SK-N-SH treated with all-trans-retinoic acid at 6 μM for 48 hours (cell line): Measurements from ENCODE around the gene PRM1.

ENCODE experiments used
- ATAC-seq: fragments of 200-7000 bp; cut with Tn5 transposase; 3 replicates; pipeline ENCODE4 v1.9.1; 2020; ENCODE audit warnings: mild to moderate bottlenecking, moderate library complexity
- ARNTL ChIP-seq: fragments of 450-650 bp; formaldehyde crosslinking; IDR thresholded peaks from 2 replicates; pipeline ENCODE4 v1.5.0; 2020; ENCODE audit warnings: low read depth, mild to moderate bottlenecking, moderate library complexity, borderline replicate concordance
- BACH2 ChIP-seq: fragments of 250-450 bp; sonication (Bioruptor Pico); IDR thresholded peaks from 2 replicates; pipeline ENCODE4 v1.9.0; 2021; ENCODE audit warnings: mild to moderate bottlenecking, borderline replicate concordance
- CREB5 ChIP-seq: fragments of 250-450 bp; sonication (Bioruptor Pico); IDR thresholded peaks from 2 replicates; pipeline ENCODE4 v1.5.1; 2020; ENCODE audit warnings: low read depth, mild to moderate bottlenecking, moderate library complexity
- CSDC2 ChIP-seq: fragments of 250-450 bp; sonication (Bioruptor Pico); IDR thresholded peaks from 2 replicates; pipeline ENCODE4 v1.5.0; 2020; ENCODE audit warnings: mild to moderate bottlenecking, moderate library complexity
- CSRNP3 ChIP-seq: fragments of 250-450 bp; sonication (Bioruptor Pico); IDR thresholded peaks from 2 replicates; pipeline ENCODE4 v1.5.1; 2021; ENCODE audit warnings: mild to moderate bottlenecking, moderate library complexity
- ESRRG ChIP-seq: fragments of 250-450 bp; sonication (Bioruptor Pico); IDR thresholded peaks from 2 replicates; pipeline ENCODE4 v1.6.1; 2021; ENCODE audit warnings: mild to moderate bottlenecking
- GLIS3 ChIP-seq: fragments of 250-450 bp; sonication (Bioruptor Pico); IDR thresholded peaks from 2 replicates; pipeline ENCODE4 v1.5.0; 2020; ENCODE audit warnings: mild to moderate bottlenecking, moderate library complexity
- ISL1 ChIP-seq: fragments of 250-450 bp; sonication (Bioruptor Pico); IDR thresholded peaks from 2 replicates; pipeline ENCODE4 v2.1.2; 2022; ENCODE audit warnings: mild to moderate bottlenecking, moderate library complexity
- OSR1 ChIP-seq: fragments of 250-450 bp; sonication (Bioruptor Pico); IDR thresholded peaks from 2 replicates; pipeline ENCODE4 v1.8.0; 2022; ENCODE audit warnings: moderate library complexity, mild to moderate bottlenecking, inconsistent platforms
- POU6F1 ChIP-seq: fragments of 250-450 bp; sonication (Bioruptor Pico); IDR thresholded peaks from 2 replicates; pipeline ENCODE4 v1.8.0; 2021; ENCODE audit warnings: low read depth, mild to moderate bottlenecking, moderate library complexity, borderline replicate concordance
- RARB ChIP-seq: fragments of 250-450 bp; sonication (Bioruptor Pico); IDR thresholded peaks from 2 replicates; pipeline ENCODE4 v1.8.0; 2021; ENCODE audit warnings: mild to moderate bottlenecking, moderate library complexity
- SNAI2 ChIP-seq: fragments of 250-450 bp; sonication (Bioruptor Pico); IDR thresholded peaks from 2 replicates; pipeline ENCODE4 v1.5.0; 2020; ENCODE audit warnings: mild to moderate bottlenecking, moderate library complexity
- TCF4 ChIP-seq: fragments of 250-450 bp; sonication (Bioruptor Pico); IDR thresholded peaks from 2 replicates; pipeline ENCODE4 v1.8.0; 2021; ENCODE audit warnings: mild to moderate bottlenecking, moderate library complexity, borderline replicate concordance
- TOX ChIP-seq: fragments of 250-450 bp; sonication (Bioruptor Pico); IDR thresholded peaks from 2 replicates; pipeline ENCODE4 v1.8.0; 2021; ENCODE audit warnings: mild to moderate bottlenecking, moderate library complexity, borderline replicate concordance
- TSHZ2 ChIP-seq: fragments of 250-450 bp; sonication (Bioruptor Pico); IDR thresholded peaks from 2 replicates; pipeline ENCODE4 v1.5.0; 2020; ENCODE audit warnings: mild to moderate bottlenecking, moderate library complexity
- ZC3H10 ChIP-seq: fragments of 250-450 bp; sonication (Bioruptor Pico); IDR thresholded peaks from 2 replicates; pipeline ENCODE4 v1.5.1; 2021; ENCODE audit warnings: mild to moderate bottlenecking, moderate library complexity
- ZFP3 ChIP-seq: fragments of 250-450 bp; sonication (Bioruptor Pico); IDR thresholded peaks from 2 replicates; pipeline ENCODE4 v1.5.0; 2020; ENCODE audit warnings: mild to moderate bottlenecking, moderate library complexity
- ZFP30 ChIP-seq: fragments of 450-650 bp; formaldehyde crosslinking; IDR thresholded peaks from 2 replicates; pipeline ENCODE4 v1.5.0; 2022; ENCODE audit warnings: mild to moderate bottlenecking, moderate library complexity
- ZNF565 ChIP-seq: fragments of 450-650 bp; formaldehyde crosslinking; conservative IDR thresholded peaks from 2 replicates; pipeline ENCODE4 v1.5.0; 2020; ENCODE audit warnings: low read depth, mild to moderate bottlenecking, moderate library complexity
- ZNF70 ChIP-seq: fragments of 450-650 bp; formaldehyde crosslinking; IDR thresholded peaks from 2 replicates; pipeline ENCODE4 v1.5.0; 2020; ENCODE audit warnings: mild to moderate bottlenecking, moderate library complexity
- ZNF8 ChIP-seq: fragments of 450-650 bp; formaldehyde crosslinking; IDR thresholded peaks from 2 replicates; pipeline ENCODE4 v1.5.0; 2020; ENCODE audit warnings: mild to moderate bottlenecking, moderate library complexity

Gene PRM1

GRCh38 chr16:11303405-11304138 is 22.4 kb upstream of the PRM1 start:
- TF ChIP-seq ISL1 (CRISPR knock-in tag): peak; percentile 46
- no peak for TF ChIP-seq ZNF8 (CRISPR knock-in tag)
- peak; percentile 35; the same call in 1 of the 2 replicates for TF ChIP-seq TCF4 (CRISPR knock-in tag)
- peak; percentile 90 for ATAC-seq

GRCh38 chr16:11302977-11303376 is 21.8 kb upstream of the PRM1 start:
- no peak for ATAC-seq
- TF ChIP-seq ZNF565 (CRISPR knock-in tag): no peak
- TF ChIP-seq, all 23 proteins: peak for 0

GRCh38 chr16:11301645-11302501 is 20.7 kb upstream of the PRM1 start:
- TF ChIP-seq ZFP30 (CRISPR knock-in tag): no peak
- TF ChIP-seq SNAI2 (CRISPR knock-in tag): no peak
- TF ChIP-seq CSDC2: no peak
- no peak for ATAC-seq

- no peak for ATAC-seq
- TF ChIP-seq GLIS3 (no peak), ZNF8 (CRISPR knock-in tag) (no peak), SNAI2 (CRISPR knock-in tag) (no peak), TSHZ2 (CRISPR knock-in tag) (no peak), TCF4 (CRISPR knock-in tag) (no peak), CSRNP3 (CRISPR knock-in tag) (no peak), RARB (CRISPR knock-in tag) (no peak), CSDC2 (no peak), ZNF70 (CRISPR knock-in tag) (no peak), BACH2 (CRISPR knock-in tag) (no peak), CREB5 (no peak), OSR1 (CRISPR knock-in tag) (no peak), ZFP30 (CRISPR knock-in tag) (no peak), ESRRG (CRISPR knock-in tag) (no peak), ZC3H10 (CRISPR knock-in tag) (no peak)
These were observed 19.4 kb upstream of the PRM1 start for GRCh38 chr16:11300560-11300892.

GRCh38 chr16:11299865-11300559 is 18.9 kb upstream of the PRM1 start:
- no peak for ATAC-seq

More at GRCh38 chr16:11299865-11300559, 18.9 kb upstream of the PRM1 start:
- TF ChIP-seq ZFP3 (no peak), ZNF8 (CRISPR knock-in tag) (no peak), ZNF70 (CRISPR knock-in tag) (no peak), ARNTL (CRISPR knock-in tag) (no peak), POU6F1 (CRISPR knock-in tag) (no peak), TCF4 (CRISPR knock-in tag) (no peak), TOX (CRISPR knock-in tag) (no peak), CSRNP3 (CRISPR knock-in tag) (no peak), GLIS3 (no peak)
